KMS-11 (cell line): ENCODE results near the gene PDZD2.
"Not testable (repeated sequence)": the region's sequence is repeated elsewhere in the genome, so short reads cannot be mapped to it uniquely, and the experiment has no call there.

ENCODE experiments used
- H2AFZ ChIP-seq: fragments of 200-600 bp; sonication (generic); 2 replicates; pipeline ENCODE4 v1.6.1; 2016; ENCODE audit warnings: antibody characterized with exemption, mixed run types, low read depth
- H3K27ac ChIP-seq: fragments of 200-600 bp; sonication (generic); 2 replicates; pipeline ENCODE4 v1.6.1; 2016; ENCODE audit warnings: mild to moderate bottlenecking, mixed run types
- H3K27me3 ChIP-seq: fragments of 200-600 bp; sonication (generic); 2 replicates; pipeline ENCODE4 v1.6.1; 2017; ENCODE audit warnings: mild to moderate bottlenecking, low read depth, mixed run types, moderate library complexity; ENCODE audit not compliant: insufficient read depth
- H3K36me3 ChIP-seq: fragments of 200-600 bp; sonication (generic); 2 replicates; pipeline ENCODE4 v1.6.1; 2017; ENCODE audit warnings: mild to moderate bottlenecking, mixed run types; ENCODE audit not compliant: insufficient read depth
- H3K4me1 ChIP-seq: fragments of 200-600 bp; sonication (generic); 2 replicates; pipeline ENCODE4 v1.6.1; 2016; ENCODE audit warnings: mild to moderate bottlenecking, low read depth, mixed run types; ENCODE audit not compliant: poor library complexity, severe bottlenecking
- H3K4me2 ChIP-seq: fragments of 200-600 bp; sonication (generic); 2 replicates; pipeline ENCODE4 v1.7.0; 2016; ENCODE audit warnings: mild to moderate bottlenecking, mixed run types
- H3K4me3 ChIP-seq: fragments of 200-600 bp; sonication (generic); IDR thresholded peaks from 2 replicates; pipeline ENCODE4 v1.6.1; 2017; ENCODE audit warnings: low read depth, low read length, mixed read lengths; ENCODE audit not compliant: insufficient read depth
- H3K79me2 ChIP-seq: fragments of 200-600 bp; sonication (generic); 2 replicates; pipeline ENCODE4 v1.6.1; 2016; ENCODE audit warnings: low read depth, mixed run types; ENCODE audit not compliant: insufficient read depth
- H3K9ac ChIP-seq: fragments of 200-600 bp; sonication (generic); 2 replicates; pipeline ENCODE4 v1.6.1; 2016; ENCODE audit warnings: mild to moderate bottlenecking, mixed run types
- H4K20me1 ChIP-seq: fragments of 200-600 bp; sonication (generic); 2 replicates; pipeline ENCODE4 v1.6.1; 2016; ENCODE audit warnings: mild to moderate bottlenecking, mixed run types; ENCODE audit not compliant: insufficient read depth
- TF ChIP-seq, protein P1 (sequence below): fragments of 200-600 bp; sonication (generic); conservative IDR thresholded peaks from 2 replicates; pipeline ENCODE4 v1.6.1; 2017; ENCODE audit warnings: low read depth, mild to moderate bottlenecking, antibody characterized with exemption, low read length, moderate library complexity, mixed read lengths

PDZD2 gene

DNA sequence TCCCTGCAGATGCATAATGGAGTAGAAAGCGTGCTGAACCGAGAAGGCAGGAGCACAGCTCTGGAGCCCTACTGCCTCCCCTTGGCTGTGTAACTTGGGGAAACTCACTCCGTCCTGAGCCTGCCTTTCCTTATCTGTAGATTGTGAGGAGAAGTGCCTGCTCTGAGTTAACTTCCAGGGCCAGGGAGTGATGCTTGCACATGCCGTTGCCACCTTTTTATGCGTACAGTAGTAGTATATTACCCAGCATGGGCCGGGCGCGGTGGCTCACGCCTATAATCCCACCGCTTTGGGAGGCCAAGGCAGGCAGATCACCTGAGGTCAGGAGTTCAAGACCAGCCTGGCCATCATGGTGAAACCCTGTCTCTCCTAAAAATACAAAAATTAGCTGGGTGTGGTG lies 87.1 kb downstream of the PDZD2 start:
- Histone ChIP-seq H3K27me3 (no peaks in the 10 kb centered on the region), H3K79me2 (no peaks in the 10 kb centered on the region), H3K27ac (no peak overlapping the region), H3K4me1 (no peaks in the 10 kb centered on the region), H3K36me3 (no peaks in the 10 kb centered on the region), H3K4me3 (no peak overlapping the region), H4K20me1 (no peaks in the 10 kb centered on the region), H3K9ac (no peak overlapping the region), H2AFZ (no peak overlapping the region), H3K4me2 (no peak overlapping the region)
- TF ChIP-seq, protein P1, sequence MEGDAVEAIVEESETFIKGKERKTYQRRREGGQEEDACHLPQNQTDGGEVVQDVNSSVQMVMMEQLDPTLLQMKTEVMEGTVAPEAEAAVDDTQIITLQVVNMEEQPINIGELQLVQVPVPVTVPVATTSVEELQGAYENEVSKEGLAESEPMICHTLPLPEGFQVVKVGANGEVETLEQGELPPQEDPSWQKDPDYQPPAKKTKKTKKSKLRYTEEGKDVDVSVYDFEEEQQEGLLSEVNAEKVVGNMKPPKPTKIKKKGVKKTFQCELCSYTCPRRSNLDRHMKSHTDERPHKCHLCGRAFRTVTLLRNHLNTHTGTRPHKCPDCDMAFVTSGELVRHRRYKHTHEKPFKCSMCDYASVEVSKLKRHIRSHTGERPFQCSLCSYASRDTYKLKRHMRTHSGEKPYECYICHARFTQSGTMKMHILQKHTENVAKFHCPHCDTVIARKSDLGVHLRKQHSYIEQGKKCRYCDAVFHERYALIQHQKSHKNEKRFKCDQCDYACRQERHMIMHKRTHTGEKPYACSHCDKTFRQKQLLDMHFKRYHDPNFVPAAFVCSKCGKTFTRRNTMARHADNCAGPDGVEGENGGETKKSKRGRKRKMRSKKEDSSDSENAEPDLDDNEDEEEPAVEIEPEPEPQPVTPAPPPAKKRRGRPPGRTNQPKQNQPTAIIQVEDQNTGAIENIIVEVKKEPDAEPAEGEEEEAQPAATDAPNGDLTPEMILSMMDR, result no peak

- Histone ChIP-seq H3K4me3 (no peak overlapping the region), H3K27ac (no peak overlapping the region), H3K36me3 (no peaks in the 10 kb centered on the region), H3K9ac (no peak overlapping the region), H2AFZ (no peak overlapping the region), H3K4me1 (no peaks in the 10 kb centered on the region), H3K27me3 (no peaks in the 10 kb centered on the region), H3K4me2 (no peak overlapping the region), H3K79me2 (no peaks in the 10 kb centered on the region), H4K20me1 (no peaks in the 10 kb centered on the region)
- TF ChIP-seq, protein P1, result no peak
These were observed 88.0 kb downstream of the PDZD2 start for GRCh38 chr5:31726952-31727351.

DNA sequence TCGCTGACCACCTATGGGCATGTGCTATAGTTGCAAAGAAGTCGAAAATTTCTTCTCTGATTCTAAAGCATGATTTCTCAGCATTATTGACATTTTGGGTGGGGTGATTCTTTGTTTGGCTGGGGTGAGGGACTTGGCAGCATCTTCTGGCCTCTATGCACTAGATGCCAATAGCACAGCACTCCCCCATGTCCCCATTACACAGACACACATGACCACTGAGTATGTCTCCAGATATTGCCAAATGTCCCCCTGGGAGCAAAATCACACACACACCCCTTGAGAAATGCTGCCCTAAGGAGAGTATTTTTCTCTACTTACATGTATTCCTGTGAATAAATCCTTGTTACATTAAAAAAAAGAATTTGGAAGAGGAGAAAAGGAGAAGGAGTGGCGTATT lies 89.1 kb downstream of the PDZD2 start:
- no peaks in the 10 kb centered on the region for H4K20me1 ChIP-seq

GRCh38 chr5:31728806-31729205 lies 89.9 kb downstream of the PDZD2 start:
- H3K27ac ChIP-seq, H3K4me3 ChIP-seq, H3K79me2 ChIP-seq, H3K4me1 ChIP-seq, H3K4me2 ChIP-seq, H4K20me1 ChIP-seq, H3K27me3 ChIP-seq, H2AFZ ChIP-seq, H3K9ac ChIP-seq, H3K36me3 ChIP-seq: not testable (repeated sequence)

More for the DNA sequence above, 89.1 kb downstream of the PDZD2 start:
- Histone ChIP-seq H3K4me2 (no peak overlapping the region), H3K4me3 (no peak overlapping the region), H3K27ac (no peak overlapping the region), H3K27me3 (no peaks in the 10 kb centered on the region), H3K4me1 (no peaks in the 10 kb centered on the region), H3K36me3 (no peaks in the 10 kb centered on the region), H2AFZ (no peak overlapping the region), H3K79me2 (no peaks in the 10 kb centered on the region), H3K9ac (no peak overlapping the region)
- TF ChIP-seq, protein P1, result no peak

DNA sequence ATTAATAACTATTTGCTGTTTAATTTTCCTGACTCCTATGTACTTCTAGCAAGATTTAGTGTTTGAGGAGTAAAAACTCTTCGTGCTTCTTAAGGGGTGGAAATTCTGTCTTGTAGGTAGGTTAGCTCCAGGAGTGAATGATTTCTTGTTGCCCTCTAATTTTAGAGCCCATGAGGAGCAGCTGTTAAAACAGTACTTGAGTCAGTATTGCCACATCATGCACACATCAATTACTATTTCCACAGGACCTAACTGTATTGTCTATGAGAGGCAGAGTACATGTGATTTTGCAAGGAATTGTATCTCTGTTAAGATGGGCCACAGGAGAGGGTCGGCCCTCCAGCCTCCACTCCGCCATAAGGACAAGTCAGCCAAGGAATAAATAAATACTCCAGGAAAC lies 91.2 kb downstream of the PDZD2 start:
- Histone ChIP-seq H3K4me2 (no peak overlapping the region), H3K79me2 (no peaks in the 10 kb centered on the region), H3K27ac (no peak overlapping the region), H4K20me1 (no peaks in the 10 kb centered on the region), H3K4me1 (no peaks in the 10 kb centered on the region), H3K36me3 (no peaks in the 10 kb centered on the region), H2AFZ (no peak overlapping the region), H3K4me3 (no peak overlapping the region), H3K9ac (no peak overlapping the region), H3K27me3 (no peaks in the 10 kb centered on the region)
- TF ChIP-seq, protein P1, result no peak
